GM13977 (cell line): ENCODE data around the gene FYB1.
"Not testable (repeated sequence)": the region's sequence is repeated elsewhere in the genome, so short reads cannot be mapped to it uniquely, and the experiment has no call there.

Source experiments
- DNase-seq: peaks from one replicate; pipeline ENCODE4 v3.0.0; 2012; ENCODE audit warnings: low spot score
- in situ Hi-C: fragments of 300-500 bp; cut with MboI; formaldehyde crosslinking; loops from one replicate; pipeline ENCODE4 v1.12.0; 2022; ENCODE audit warnings: low sequenced_read_pairs, low pct_unique_long_range_greater_than_20kb, mixed read lengths, inconsistent platforms; ENCODE audit not compliant: unreplicated experiment
- TF ChIP-seq, protein P1 (sequence below): IDR thresholded peaks from 2 replicates; pipeline ENCODE4 v1.5.1; 2012; ENCODE audit warnings: mild to moderate bottlenecking, control low read depth; ENCODE audit not compliant: insufficient read depth; ENCODE audit errors: extremely low read depth, missing control alignments

The FYB1 gene

DNA sequence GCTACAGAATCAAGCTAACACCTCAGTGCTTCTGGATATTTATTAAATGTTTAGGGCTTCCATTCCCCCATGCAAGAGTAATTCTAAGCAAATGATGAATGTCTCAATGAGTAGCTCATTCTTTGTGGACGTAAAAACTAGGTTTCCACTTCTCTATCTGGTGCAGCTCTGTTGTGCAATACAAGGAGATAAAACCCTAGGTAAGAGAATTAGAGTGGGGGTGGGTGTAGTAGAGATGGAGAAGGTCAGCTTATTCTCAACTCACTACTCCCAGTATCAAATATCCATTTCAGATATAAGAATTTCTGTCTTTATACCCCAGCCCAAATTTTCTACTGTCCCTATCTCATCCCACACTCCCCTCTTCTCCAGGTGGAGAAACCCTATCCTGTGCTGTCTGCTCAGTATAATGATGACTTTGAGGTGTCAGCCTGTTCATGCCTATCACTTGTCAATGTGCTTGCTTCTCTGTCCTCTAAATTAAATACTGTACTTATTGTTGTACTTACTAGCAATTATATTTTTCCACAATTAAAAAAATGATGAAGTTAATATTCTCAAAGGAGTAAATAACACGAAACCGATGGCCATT is 4.3 kb upstream of the FYB1 start:
- DNase-seq = no peak
- TF ChIP-seq, protein P1, sequence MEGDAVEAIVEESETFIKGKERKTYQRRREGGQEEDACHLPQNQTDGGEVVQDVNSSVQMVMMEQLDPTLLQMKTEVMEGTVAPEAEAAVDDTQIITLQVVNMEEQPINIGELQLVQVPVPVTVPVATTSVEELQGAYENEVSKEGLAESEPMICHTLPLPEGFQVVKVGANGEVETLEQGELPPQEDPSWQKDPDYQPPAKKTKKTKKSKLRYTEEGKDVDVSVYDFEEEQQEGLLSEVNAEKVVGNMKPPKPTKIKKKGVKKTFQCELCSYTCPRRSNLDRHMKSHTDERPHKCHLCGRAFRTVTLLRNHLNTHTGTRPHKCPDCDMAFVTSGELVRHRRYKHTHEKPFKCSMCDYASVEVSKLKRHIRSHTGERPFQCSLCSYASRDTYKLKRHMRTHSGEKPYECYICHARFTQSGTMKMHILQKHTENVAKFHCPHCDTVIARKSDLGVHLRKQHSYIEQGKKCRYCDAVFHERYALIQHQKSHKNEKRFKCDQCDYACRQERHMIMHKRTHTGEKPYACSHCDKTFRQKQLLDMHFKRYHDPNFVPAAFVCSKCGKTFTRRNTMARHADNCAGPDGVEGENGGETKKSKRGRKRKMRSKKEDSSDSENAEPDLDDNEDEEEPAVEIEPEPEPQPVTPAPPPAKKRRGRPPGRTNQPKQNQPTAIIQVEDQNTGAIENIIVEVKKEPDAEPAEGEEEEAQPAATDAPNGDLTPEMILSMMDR = no peak
- in situ Hi-C loops = no loop called here

DNA sequence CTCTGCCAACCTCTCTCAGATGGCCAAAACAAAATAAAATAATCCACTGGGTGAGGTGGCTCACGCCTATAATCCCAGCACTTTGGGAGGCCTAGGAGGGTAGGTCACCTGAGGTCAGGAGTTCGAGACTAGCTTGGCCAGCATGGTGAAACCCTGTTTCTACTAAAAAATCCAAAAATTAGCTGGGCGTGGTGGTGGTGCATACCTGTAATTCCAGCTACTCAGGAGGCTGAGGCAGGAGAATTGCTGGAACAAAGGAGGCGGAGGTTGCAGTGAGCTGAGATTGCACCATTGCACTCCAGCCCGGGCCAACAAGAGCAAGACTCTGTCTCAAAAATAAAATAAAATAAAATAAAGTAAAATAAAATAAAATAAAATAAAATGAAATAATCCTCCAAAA is 2.3 kb upstream of the FYB1 start:
- DNase-seq, in situ Hi-C loops: not testable (repeated sequence)

DNA sequence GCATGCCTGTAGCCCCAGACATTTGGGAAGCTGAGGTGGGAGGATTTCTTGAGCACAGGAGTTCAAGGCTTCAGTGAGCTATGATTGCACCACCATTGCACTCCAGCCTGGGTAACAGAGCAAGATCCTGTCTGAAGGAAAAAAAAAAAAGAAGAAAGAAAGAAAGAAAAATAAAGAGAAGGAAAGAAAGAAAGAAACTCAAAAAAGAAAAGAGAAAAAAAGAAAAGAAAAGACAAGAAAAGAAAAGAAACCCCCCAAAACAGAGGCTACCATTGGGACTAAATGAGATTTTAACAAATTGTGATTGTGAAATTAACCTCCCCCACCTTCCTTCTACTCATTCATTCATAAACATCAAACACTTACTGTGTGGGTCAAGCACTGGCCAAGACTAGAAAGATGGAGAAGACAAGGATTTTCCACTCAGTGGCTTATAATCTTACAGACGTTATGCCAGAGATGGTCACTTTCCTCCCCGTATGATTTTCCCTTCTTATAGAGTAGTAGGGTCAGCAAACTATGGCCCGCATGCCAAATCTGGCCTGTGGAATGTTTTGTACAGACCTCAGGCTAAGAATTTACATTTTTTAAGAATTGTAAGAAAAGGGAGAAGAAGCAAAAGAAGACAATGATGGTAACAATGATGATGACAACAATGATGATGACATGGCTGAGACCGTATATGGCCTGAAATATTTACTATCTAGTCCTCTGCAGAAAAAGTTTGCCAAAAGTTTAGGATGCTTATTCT is 1.1 kb upstream of the FYB1 start:
- TF ChIP-seq, protein P1 = no peak
- no peak for DNase-seq
- in situ Hi-C loops = no loop called here

DNA sequence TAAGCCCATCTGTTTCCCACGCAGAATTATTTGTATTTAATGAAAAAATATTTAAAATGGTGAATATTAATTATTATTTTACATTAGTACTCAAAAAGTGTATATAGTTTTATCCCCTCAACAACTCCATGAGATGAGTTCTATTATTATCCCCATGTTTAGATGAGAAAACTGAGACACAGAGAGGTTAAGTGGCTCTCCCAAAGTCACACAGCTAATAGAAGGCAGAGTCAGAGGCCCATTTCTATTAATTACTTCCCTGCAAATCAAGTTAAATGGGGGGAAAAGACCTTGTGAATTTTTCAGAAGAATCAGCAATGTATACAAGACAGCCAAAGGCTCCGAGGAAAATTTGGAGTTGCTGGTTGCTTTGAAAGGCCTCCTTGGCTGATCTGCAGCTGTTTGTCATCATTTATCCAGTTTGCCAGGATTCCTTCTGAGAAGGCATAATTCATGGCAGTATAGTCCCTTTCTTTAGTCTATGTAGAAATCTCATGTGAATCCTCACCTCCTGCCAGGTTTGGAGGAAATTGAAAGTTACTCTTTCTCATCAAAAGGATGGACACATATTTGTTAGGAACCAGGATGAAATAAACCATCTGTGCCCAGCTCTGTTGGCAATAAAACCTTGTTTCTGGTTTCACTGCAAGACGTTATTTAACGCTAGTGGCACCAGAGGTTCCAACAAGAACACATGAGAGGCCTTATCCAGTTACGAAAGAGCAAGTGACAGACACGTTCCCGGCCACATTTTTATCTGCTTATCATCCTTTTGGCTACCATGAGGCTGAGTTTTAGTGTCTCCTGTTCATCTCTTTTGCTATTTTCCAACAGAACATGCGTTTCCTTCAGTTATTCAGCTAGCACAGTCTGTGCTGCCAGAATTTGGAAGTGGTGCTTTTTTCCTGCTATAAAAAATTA is 621 bp downstream of the FYB1 start:
- TF ChIP-seq, protein P1 = no peak
- in situ Hi-C loops = loop anchor here (10.0 kb wide), 1 partner anchor 66 kb away; no protein-coding TSS in a partner anchor
- DNase-seq = no peak

DNA sequence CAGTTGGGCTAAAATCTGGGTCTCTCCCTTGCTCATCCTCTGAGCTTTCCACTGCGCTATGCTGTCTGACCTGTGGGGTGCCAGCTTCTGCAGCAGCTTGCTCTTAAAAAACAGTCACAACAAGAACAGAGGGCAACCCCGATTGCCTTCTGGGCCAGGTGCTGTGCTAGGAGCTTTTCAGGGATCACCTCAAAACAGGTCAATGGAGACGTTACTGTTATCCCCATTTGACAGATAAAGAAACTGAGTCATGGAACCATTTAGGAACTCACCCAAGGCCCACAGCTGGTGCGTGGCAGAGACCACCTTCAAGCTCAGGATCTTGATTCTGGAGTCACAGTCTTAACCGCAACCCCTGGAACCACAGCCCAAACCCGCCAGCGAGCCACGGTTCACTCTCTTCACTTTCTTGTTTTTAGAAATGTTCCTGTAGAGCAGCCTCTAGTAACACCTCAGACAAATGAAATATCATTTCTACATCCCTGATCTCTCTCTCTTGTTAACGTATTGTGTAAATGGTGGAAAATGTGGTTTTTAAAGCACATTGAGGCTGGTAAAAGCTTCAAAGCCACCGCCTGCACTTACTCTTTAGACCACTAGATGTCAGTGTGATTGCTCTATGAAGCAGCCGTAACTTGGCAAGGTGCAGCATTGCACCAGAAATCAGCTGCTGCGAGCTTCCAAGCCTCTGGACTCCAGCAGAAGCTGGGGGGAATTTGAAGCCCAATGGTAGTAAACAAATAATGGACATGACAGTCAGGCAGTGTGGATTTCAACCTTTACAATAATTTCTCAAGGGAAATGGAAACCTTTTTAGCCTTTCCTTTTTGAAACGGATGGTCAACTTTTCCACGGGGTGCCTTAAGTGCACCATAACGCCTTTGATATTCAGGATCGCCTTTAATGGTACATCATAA is 1.7 kb downstream of the FYB1 start:
- in situ Hi-C loops = loop anchor here (10.0 kb wide), 1 partner anchor 67 kb away; no protein-coding TSS in a partner anchor

DNA sequence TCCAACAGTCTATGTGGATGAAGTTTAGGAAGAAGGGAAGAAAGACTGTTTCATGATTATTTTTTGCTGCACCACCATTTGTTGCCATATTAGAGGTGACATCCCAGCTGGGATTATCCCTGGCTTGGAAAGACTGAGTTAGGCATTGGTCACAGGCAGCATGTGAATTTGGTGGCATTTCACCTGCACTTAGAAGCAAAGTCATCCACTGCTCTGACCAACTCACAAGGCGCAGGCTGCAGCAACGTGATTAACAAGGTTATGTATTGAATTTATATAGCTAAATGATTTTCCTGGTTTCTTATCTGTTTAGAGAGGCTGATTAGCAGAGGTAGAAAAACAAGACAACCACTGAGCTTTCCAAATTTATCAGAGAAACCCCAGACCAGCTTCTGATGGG is 2.7 kb downstream of the FYB1 start:
- TF ChIP-seq, protein P1 = no peak
- no peak for DNase-seq
- in situ Hi-C loops = loop anchor here (10.0 kb wide), 1 partner anchor 68 kb away; no protein-coding TSS in a partner anchor

More for the DNA sequence above, 1.7 kb downstream of the FYB1 start:
- DNase-seq = peak; percentile 59
- TF ChIP-seq, protein P1 = peak; percentile 91
